ENCODE data around the gene RLN3.

GRCh38 chr19:14056069-14056666, 28.2 kb downstream of the RLN3 start:
- TF ChIP-seq SUZ12 (IDR thresholded peaks at IDR 0.05) (no peak), SP1 (IDR thresholded peaks at IDR 0.05) (no peak)

Measured in HEK293T (cell line).